Activated CD8-positive, alpha-beta memory T cell treated with anti-CD3 and anti-CD28 coated beads for 36 hours (primary cell): ENCODE measurements around the gene MYL11. TPM values are rescaled to one million over a fixed set of nuclear protein-coding genes. Genes with fewer than 3 reads are reported as not detected.

Experiments
- CTCF ChIA-PET: fragments of 350-600 bp; sonication (Branson Sonifier 250); formaldehyde crosslinking; loops from one replicate; lab custom pipeline; 2021; ENCODE audit warnings: antibody characterized with exemption; lab: Charles Lee
- POLR2A ChIA-PET: fragments of 350-600 bp; sonication (Branson Sonifier 250); formaldehyde crosslinking; loops from one replicate; lab custom pipeline; 2021; ENCODE audit warnings: antibody characterized with exemption; lab: Charles Lee
- total RNA-seq, 2 experiments: library from RNA; stranded (reverse); gene quantifications; one replicate each; pipeline ENCODE4 v1.2.3, GENCODE V29; 2021

The MYL11 gene
- total RNA-seq, 2 experiments from 2014 or later, result 0.80 to 1.6 TPM

DNA sequence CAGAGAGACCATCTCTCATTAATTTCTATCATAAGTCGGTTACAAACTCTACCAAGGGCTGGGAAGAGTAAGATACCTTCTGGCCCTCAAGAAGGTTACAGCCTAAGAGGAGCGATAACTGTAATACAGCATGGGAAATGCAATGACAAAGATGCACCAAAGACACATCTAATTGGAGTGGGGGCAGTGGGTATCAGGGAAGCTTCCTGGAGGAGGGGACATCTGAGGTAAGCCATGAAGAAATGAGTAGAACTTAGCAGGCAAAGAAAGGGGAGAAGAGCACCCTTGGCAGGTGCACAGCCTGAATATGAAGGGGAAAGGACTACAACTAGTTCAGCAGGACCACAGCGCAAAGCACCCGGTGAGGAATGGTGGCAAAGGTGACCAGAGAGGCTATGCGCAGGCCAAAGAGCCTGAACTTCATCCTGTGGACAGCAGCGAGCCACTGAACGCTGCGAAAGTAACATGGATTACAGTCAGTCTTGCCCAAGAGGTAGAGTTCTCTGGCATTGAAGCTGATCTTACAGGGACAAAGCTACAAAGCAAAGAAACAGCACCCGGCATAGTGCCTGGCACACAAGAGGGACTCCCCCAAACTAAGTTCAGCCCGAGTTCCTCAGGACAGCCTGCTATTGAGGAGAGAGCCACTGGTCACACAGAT lies 7.1 kb upstream of the MYL11 start:
- POLR2A ChIA-PET, result no interaction called here

DNA sequence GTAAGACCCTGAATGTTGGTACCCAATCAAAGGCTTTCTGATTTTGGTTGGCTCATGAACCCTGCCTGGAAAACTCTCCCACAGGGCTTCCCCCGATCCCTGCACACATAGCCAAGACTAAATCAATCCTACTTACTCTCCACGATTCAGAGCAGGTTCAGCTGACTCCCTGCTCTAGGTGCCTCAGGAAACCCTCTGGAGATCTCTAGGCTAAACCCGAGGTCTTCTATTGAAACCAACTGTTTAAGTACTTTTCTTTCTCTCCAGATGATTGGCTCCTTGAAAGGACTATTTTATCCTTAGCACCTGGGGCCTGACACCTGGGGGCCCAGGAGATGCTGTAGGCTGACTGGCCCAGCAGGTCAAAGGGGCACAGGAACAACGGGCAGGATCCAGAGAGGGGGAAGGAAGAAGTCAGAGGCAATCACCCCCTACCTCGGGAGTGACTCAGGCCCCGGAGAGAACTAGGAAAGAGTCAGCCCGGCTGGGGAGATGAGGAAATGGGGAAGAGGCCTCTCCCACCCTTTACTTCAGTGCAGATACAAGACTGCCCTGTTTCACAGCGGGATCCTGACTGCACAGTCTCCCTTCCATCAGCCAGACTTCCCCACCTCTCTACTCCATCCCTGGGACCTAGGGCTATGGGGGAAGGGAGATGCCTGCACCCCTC lies 6.3 kb upstream of the MYL11 start:
- ChIA-PET CTCF (interaction anchor here (1.2 to 1.7 kb wide), 4 partner anchors 12 to 230 kb away, joined by 3 to 9 read pairs (median 5); no protein-coding TSS in a partner anchor), POLR2A (interaction anchor here (1.5 kb wide), 1 partner anchor 14 kb away, joined by 7 read pairs; the partner anchor contains the start of gene CD2BP2)

More for the DNA sequence above, 7.1 kb upstream of the MYL11 start:
- CTCF ChIA-PET, result interaction anchor here (1.4 kb wide), 1 partner anchor 40 kb away, joined by 3 read pairs; the partner anchor contains the start of gene ZNF771

DNA sequence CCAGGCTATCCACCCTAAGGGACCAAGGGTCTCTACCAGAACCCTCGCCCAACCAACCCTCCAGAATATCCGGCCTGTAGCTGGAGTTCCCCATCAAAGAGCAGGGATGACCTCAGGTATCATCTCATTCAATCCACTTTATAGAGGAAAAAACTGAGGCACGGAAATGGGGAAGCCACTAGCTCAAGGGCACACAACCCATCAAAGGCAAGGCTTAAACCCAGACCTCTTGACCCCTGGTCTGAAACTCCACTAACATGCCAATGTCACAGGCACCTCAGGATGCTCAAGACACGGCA lies 5.9 kb upstream of the MYL11 start:
- POLR2A ChIA-PET, result interaction anchor here (1.5 kb wide), 1 partner anchor 14 kb away, joined by 7 read pairs; the partner anchor contains the start of gene CD2BP2
- CTCF ChIA-PET, result interaction anchor here (0.6 to 1.7 kb wide), 5 partner anchors 8 to 230 kb away, joined by 3 to 9 read pairs (median 5); no protein-coding TSS in a partner anchor

DNA sequence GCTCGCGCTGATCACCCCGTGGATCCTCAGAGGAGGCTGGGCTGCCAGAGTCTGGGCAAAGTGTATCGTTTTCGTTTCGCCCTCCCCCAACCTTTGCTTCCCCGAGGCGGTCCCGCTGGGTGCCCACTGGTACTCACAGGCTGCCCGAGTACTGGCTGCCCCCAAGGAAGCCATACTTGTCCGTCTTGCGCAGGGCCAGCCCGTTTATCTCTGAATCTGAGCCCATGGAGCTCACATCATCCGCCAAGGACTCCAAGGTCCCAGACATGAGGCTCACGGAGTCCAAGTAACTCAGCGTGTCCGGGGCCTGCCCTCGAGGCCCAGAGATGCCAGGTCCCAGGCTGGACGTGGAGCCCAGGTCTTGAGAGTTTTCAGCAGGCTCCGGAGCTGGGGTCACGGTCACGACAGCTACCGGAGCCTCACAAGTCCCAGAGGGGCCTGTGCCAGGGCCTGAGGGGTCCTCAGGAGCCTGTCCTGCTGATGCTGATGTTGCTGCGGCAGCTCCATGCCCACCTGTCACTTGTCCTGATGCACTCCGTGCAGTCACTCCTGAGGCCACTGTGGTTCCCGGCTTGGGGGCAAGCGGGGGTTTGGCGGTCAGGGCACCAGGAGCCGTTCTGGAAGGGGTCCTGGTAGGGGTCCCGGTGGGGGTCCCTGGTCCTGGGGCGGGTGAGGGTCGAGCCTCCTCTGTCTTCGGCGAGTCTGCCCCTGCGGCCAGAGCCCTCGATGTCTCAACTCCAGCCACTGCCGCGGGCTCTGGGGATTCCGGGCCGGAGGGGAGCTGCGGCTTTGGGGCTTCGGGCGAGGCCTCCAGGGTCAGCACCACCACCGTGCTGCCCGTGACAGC lies 5.3 kb upstream of the MYL11 start:
- CTCF ChIA-PET, result interaction anchor here (0.6 to 1.7 kb wide), 6 partner anchors 8 to 229 kb away, joined by 3 to 9 read pairs (median 4); no protein-coding TSS in a partner anchor

DNA sequence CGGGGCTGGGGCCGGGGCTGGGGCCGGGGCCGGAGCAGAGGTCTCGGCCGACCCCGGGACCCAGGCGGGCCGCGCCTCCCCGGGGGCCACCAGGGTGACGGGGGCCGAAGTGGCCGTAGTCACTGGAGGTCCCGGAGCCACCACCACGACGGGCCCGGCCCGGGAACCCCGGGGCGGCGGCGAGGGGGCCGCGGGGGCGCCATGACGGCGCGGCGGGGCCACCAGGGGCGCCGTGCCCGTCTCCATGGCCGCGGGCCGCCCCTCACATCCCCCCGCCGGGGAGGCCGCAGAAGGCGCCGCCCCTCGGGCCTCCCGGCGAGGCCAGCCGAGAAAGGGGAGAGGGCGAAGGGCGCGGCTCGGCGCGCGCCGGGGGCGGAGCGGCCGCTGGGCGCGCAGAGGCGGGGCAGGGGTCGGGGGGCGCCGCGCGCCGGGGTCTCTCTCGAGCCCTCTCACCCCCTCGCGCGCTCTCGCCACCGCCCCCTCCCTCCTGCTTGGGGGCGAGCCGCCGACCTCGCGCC lies 4.6 kb upstream of the MYL11 start:
- CTCF ChIA-PET, result interaction anchor here (1.2 to 1.7 kb wide), 5 partner anchors 10 to 166 kb away, joined by 3 to 9 read pairs (median 4); no protein-coding TSS in a partner anchor
- POLR2A ChIA-PET, result interaction anchor here (0.6 to 1.7 kb wide), 5 partner anchors 13 to 306 kb away, joined by 3 to 11 read pairs (median 6); partner anchors contain the start of genes CD2BP2 and SEPTIN1

More for the DNA sequence above, 5.3 kb upstream of the MYL11 start:
- POLR2A ChIA-PET, result interaction anchor here (0.6 to 1.5 kb wide), 2 partner anchors 15 to 305 kb away, joined by 4 to 7 read pairs; partner anchors contain the start of gene CD2BP2

DNA sequence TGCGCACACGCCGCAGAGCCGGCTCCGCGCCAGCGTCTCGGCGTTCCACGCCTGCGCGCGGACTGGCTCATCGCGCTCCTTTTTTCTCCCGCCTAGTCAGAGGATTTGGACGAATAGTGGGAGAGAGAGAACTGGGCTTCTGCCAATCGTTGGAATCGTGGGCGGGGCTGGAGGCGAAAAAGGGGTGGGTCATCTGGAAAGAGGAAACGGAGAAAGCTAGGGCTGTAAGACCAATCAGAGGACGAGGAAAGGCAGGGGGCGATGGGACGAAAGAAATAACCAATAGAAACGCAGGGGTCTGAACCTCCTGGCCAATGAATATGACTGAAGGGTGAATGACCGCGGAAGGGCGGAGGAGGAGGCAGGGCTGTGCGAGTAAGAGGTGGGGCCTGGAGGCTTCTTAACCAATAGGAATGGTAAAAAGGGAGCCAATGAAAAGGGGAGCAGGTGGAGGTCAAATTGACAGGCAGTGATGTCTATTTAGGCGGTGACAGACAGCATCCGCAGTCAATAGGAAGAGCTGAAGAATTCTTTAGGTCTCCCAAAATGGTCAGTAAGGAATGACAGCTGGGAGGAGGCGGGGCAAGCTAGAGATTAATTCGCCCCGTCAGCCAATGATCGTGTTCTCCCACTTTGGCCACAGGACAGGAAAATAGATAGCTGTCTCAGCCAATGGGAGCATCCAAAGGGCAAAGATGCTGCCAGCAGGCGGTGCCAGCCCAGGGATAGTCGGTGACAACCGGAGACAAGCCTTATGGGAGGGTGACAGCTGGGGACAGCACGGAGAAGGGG lies 4.0 kb upstream of the MYL11 start, which contains the start of gene TBC1D10B:
TSS of gene TBC1D10B (minus strand) at position 39 of the 792 bp plus-strand sequence. CDS start 311 bp downstream, outside the sequence.
- ChIA-PET POLR2A (interaction anchor here (0.9 to 1.7 kb wide), 6 partner anchors 12 to 60 kb away, joined by 3 to 11 read pairs (median 4); partner anchors contain the start of genes CD2BP2, DCTPP1, SEPTIN1 and ZNF771), CTCF (interaction anchor here (0.6 to 1.7 kb wide), 11 partner anchors 9 to 274 kb away, joined by 3 to 6 read pairs (median 4); partner anchors contain the start of genes GDPD3, SEPTIN1, ZNF48 and ZNF771)

DNA sequence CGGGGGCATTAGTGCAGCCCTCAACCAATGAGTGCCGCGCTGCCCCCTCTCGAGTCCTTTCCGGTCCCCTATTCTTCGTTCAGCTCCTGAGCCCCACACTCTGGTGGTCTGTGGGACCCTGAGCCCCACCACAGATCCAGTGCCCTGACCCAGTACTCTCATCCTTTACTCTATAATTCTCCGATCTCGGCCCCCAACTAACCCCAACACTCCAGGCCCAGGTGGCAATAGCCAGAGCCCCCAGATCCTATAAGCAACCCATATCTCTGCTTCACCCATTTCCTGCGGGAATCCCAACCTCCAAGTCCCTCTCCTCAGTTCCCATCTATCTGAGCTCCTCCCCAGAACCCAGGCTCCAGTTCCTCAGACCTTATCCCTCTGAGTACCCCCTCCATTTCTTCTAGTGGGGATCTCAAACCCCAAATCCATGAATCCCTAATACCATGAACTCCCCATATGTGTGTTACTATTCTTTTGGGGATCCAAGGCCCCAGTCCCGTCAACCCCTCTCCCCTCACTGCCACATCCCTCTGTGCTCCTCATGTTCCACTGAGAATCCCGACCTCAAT lies 3.3 kb upstream of the MYL11 start:
- ChIA-PET CTCF (interaction anchor here (0.6 to 1.7 kb wide), 12 partner anchors 9 to 275 kb away, joined by 3 to 6 read pairs (median 4); partner anchors contain the start of genes GDPD3, SEPTIN1, ZNF48 and ZNF771), POLR2A (interaction anchor here (0.9 to 1.7 kb wide), 6 partner anchors 12 to 59 kb away, joined by 3 to 11 read pairs (median 4); partner anchors contain the start of genes CD2BP2, DCTPP1, SEPTIN1 and ZNF771)

DNA sequence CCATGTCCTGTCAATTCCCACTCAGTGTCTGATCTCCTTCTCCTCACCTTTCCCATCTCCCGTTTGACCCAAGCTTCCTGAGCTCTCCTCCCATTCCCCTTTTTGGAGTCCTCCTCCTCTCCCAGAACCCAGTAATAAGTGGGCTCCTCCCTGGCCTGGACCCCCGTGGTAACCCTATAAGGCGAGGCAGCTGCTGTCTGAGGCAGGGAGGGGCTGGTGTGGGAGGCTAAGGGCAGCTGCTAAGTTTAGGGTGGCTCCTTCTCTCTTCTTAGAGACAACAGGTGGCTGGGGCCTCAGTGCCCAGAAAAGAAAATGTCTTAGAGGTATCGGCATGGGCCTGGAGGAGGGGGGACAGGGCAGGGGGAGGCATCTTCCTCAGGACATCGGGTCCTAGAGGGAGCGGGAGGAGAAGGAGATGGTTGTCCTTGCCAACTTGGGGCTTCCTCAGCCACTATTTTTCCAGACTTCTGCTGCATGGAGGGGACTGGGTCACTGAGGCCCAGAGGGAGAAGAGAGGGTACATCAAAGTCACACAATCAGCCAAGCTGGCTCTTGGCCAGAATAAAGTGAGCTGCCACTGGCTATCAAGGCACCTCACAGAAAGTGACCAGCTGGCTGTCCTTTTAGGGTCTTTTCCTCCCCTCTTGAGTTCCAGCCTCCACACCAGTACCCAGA lies 2.4 kb upstream of the MYL11 start:
- ChIA-PET POLR2A (interaction anchor here (1.7 kb wide), 1 partner anchor 11 kb away, joined by 11 read pairs; the partner anchor contains the start of gene SEPTIN1), CTCF (interaction anchor here (0.8 to 1.7 kb wide), 5 partner anchors 8 to 259 kb away, joined by 3 to 5 read pairs (median 3); partner anchors contain the start of genes GDPD3, SEPTIN1 and ZNF771)

DNA sequence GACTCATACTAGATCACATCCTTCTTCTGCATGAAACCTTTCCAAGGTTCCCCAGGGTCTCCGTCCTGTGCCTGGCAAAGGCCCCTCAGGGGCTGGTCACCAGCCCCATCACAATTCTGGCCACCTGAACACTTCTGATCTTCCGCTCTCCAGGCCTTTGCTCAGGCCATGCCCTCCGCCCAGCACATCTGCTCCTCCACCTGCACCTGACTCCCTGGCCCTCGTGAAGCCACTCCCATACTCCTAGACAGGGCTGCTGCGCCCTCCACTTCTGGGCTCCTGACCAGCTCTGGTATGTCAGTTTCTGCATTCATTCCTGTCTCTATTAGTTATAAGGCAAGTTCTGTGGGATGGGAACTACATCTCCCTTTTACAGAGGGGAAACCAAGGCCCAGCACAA lies 1.9 kb upstream of the MYL11 start:
- ChIA-PET CTCF (interaction anchor here (0.5 kb wide), 1 partner anchor 196 kb away, joined by 3 read pairs; no protein-coding TSS in a partner anchor), POLR2A (no interaction called here)

DNA sequence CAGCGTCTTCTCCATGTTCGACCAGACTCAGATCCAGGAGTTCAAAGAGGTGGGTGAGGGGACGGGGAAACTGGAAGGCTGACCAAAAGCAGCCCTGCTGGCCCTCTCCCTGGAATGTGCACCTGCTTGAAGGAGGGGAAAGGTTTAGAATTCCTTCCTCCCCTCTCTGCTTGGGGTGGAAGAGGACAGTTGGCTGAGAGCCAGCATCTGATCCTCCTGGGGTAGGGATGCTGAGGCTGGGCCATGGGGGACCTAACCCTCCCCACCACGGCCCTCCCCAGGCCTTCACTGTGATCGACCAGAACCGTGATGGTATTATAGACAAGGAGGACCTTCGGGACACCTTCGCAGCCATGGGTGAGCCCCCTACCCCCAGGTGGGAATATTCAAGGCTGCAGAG lies 1.3 kb downstream of the MYL11 start:
- ChIA-PET POLR2A (no interaction called here), CTCF (interaction anchor here (0.5 kb wide), 1 partner anchor 193 kb away, joined by 3 read pairs; no protein-coding TSS in a partner anchor)

DNA sequence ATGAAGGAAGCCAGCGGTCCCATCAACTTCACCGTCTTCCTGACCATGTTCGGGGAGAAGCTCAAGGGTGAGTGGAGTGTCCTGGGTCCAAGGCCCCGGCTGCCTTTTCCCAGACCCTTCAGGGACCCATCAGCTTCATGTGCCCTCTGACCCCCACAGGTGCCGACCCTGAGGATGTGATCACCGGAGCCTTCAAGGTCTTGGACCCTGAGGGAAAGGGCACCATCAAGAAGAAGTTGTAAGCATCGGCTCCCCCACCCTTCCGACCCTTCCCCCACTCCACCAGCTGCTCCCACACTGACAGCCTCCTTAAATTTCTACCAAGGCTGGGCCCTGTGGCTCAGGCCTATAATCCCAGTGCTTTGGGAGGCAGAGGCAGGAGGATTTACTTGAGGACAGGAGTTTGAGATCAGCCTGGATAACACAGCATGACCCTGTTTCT lies 1.9 kb downstream of the MYL11 start:
- ChIA-PET CTCF (interaction anchor here (0.5 to 1.3 kb wide), 2 partner anchors 33 to 192 kb away, joined by 3 read pairs; no protein-coding TSS in a partner anchor), POLR2A (interaction anchor here (0.8 to 1.6 kb wide), 2 partner anchors 12 to 31 kb away, joined by 3 to 4 read pairs; partner anchors contain the start of gene ZNF771)

DNA sequence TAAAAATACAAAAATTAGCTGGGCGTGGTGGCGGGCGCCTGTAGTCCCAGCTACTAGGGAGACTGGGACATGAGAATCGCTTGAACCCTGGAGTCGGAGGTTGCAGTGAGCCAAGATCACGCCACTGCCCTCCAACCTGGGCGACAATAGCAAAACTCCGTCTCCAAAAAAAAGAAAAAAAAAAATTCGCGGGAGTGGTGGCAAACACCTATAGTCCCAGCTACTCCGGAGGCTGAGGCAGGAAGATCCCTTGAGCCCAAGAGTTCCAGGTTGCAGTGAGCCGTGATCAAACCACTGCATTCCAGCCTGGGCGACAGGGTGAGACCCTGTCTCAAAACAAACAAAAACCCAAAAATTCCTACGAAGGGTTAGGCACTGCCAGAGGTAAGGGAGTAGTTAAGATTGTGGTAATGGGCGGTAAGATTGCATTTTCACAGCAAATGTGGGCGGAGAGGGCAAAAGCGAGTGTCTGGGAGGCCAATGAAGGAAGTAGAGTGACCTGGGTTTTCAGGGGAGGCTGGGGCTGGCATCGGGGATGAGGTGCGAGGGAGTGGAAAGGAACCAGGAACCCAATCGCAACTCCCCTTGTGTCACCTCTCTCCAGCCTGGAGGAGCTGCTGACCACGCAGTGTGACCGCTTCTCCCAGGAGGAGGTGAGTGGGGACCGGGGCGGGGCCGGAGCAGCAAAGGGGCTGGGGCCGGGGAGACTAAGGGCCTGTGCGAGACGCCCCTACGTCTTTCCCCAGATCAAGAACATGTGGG lies 2.6 kb downstream of the MYL11 start:
- POLR2A ChIA-PET, result interaction anchor here (0.8 to 1.6 kb wide), 3 partner anchors 13 to 192 kb away, joined by 3 to 4 read pairs (median 3); partner anchors contain the start of gene ZNF771
- CTCF ChIA-PET, result interaction anchor here (0.8 to 1.5 kb wide), 4 partner anchors 19 to 194 kb away, joined by 3 to 8 read pairs (median 3); partner anchors contain the start of genes ZNF48 and ZNF688

DNA sequence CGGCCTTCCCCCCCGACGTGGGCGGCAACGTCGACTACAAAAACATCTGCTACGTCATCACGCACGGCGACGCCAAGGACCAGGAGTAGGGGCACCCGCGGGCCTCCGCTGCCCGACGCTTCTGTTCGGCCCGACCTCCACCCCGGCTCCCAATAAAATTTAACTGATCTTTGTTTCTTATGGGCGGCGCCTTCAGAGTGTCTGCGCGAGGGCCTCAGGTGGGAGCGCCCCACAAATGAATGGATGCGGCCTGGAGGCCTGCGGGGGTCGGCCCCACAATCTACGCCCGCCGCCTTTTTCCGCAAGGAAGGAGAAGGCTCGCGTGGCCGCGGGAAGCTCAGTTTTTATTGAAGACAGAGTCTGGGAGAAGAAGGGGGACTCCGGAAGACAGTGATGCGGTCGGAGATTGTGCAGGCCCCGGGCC lies 3.2 kb downstream of the MYL11 start:
- CTCF ChIA-PET, result interaction anchor here (0.8 to 1.5 kb wide), 4 partner anchors 18 to 194 kb away, joined by 3 to 8 read pairs (median 3); partner anchors contain the start of genes ZNF48 and ZNF688
- POLR2A ChIA-PET, result interaction anchor here (0.8 to 1.6 kb wide), 4 partner anchors 14 to 193 kb away, joined by 3 to 4 read pairs (median 3); partner anchors contain the start of gene ZNF771
